ENCODE measurements around the gene ABO.
A peak's percentile ranks its signal among the peaks of the same experiment; 100 is the strongest.

DNA sequence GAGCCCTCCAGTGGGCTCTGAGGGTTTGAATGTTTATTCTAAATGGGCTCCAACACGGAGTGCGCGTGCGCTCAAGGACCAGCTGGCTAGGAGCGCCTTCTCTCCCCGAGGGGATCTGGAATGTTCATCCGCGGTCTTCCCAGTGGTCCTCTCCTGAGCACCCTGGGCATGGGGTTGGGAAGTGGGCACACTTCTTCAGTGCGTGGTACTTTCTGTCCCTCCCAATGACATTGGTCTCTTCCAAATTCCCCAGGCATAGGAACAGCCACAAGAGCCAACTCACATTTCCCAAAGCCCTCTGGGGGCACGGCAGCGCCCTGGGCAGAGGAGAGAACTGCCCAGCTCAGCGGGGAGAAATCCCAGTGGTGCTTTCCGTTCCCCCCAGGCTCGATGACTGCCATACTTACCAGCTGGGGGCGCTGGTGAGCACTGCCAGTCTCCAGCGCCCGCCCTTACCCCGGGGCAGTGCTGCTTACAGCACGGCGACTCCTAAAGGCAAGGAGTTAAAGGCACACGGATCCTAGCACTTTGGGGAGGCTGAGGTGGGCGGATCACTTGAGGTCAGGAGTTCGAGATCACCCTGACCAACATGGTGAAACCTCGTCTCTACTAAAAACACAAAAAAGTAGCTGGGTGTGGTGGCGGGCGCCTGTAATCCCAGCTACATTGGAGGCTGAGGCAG, 36.0 kb downstream of the ABO start:
- TF ChIP-seq, protein P1, sequence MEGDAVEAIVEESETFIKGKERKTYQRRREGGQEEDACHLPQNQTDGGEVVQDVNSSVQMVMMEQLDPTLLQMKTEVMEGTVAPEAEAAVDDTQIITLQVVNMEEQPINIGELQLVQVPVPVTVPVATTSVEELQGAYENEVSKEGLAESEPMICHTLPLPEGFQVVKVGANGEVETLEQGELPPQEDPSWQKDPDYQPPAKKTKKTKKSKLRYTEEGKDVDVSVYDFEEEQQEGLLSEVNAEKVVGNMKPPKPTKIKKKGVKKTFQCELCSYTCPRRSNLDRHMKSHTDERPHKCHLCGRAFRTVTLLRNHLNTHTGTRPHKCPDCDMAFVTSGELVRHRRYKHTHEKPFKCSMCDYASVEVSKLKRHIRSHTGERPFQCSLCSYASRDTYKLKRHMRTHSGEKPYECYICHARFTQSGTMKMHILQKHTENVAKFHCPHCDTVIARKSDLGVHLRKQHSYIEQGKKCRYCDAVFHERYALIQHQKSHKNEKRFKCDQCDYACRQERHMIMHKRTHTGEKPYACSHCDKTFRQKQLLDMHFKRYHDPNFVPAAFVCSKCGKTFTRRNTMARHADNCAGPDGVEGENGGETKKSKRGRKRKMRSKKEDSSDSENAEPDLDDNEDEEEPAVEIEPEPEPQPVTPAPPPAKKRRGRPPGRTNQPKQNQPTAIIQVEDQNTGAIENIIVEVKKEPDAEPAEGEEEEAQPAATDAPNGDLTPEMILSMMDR (IDR thresholded peaks at IDR 0.05): peak; percentile 21 to 45 (median 40)
- TF ChIP-seq POLR2A (IDR thresholded peaks at IDR 0.05): no peak
